GM12872 (cell line): ENCODE measurements around the gene ARHGEF28.

Experiments used
- CTCF ChIP-seq: IDR thresholded peaks from 3 replicates; pipeline ENCODE4 v1.5.1; 2011; ENCODE audit warnings: low read depth, mild to moderate bottlenecking, low read length, moderate library complexity; ENCODE audit not compliant: insufficient read depth

The ARHGEF28 gene

GRCh38 chr5:73887688-73888087 is 261.7 kb downstream of the ARHGEF28 start:
- TF ChIP-seq CTCF: no peak

GRCh38 chr5:73890569-73890968 is 264.6 kb downstream of the ARHGEF28 start:
- no peak for TF ChIP-seq CTCF

GRCh38 chr5:73892218-73892617 is 266.2 kb downstream of the ARHGEF28 start:
- no peak for TF ChIP-seq CTCF

GRCh38 chr5:73892806-73893205 is 266.8 kb downstream of the ARHGEF28 start:
- no peak for TF ChIP-seq CTCF

- TF ChIP-seq CTCF: no peak
Measured at GRCh38 chr5:73893813-73894212, 267.8 kb downstream of the ARHGEF28 start.

- no peak for TF ChIP-seq CTCF
Measured at GRCh38 chr5:73894860-73895259, 268.9 kb downstream of the ARHGEF28 start.

GRCh38 chr5:73895471-73895870 is 269.5 kb downstream of the ARHGEF28 start:
- no peak for TF ChIP-seq CTCF

- TF ChIP-seq CTCF: no peak
Measured at GRCh38 chr5:73896097-73896496, 270.1 kb downstream of the ARHGEF28 start.
